ENCODE results near the gene CAPZA1. TPM values are rescaled to one million over a fixed set of nuclear protein-coding genes. Genes with fewer than 3 reads are reported as not detected.

CAPZA1 gene
- total RNA-seq, 1 donor from 2014 or later, result 121 TPM

DNA sequence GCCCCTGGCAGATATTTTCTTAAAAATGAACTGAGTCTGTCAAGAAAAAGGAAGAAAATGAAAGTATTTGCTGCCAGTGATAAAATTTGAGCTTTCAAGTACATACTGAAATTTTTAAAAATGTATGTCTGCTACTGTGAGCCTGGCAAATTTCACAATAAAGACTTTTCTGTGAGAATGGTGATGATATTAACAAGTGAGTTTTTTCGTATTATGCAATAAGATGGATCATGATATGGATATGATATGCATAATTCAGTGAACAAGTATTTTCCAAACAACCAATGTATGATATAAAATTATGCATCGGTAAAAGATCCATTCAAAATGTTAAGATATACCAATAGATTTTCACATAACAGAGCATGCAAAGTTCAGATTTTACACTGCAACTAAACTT is 16.6 kb upstream of the CAPZA1 start:
- Mint-ChIP-seq H3K36me3 (ENCODE audit: low read depth) (peaks cover 26% of the 10 kb centered on the region), H3K27ac (ENCODE audit: unreplicated experiment) (no peak overlapping the region), H3K4me3 (ENCODE audit: unreplicated experiment) (no peak overlapping the region), H3K9me3 (ENCODE audit: low read depth) (no peaks in the 10 kb centered on the region), H3K4me1 (ENCODE audit: low read depth) (no peaks in the 10 kb centered on the region), H3K27me3 (ENCODE audit: low read depth) (no peaks in the 10 kb centered on the region)
- DNase-seq (ENCODE audit: low spot score), result no peak
- TF ChIP-seq, protein P1, sequence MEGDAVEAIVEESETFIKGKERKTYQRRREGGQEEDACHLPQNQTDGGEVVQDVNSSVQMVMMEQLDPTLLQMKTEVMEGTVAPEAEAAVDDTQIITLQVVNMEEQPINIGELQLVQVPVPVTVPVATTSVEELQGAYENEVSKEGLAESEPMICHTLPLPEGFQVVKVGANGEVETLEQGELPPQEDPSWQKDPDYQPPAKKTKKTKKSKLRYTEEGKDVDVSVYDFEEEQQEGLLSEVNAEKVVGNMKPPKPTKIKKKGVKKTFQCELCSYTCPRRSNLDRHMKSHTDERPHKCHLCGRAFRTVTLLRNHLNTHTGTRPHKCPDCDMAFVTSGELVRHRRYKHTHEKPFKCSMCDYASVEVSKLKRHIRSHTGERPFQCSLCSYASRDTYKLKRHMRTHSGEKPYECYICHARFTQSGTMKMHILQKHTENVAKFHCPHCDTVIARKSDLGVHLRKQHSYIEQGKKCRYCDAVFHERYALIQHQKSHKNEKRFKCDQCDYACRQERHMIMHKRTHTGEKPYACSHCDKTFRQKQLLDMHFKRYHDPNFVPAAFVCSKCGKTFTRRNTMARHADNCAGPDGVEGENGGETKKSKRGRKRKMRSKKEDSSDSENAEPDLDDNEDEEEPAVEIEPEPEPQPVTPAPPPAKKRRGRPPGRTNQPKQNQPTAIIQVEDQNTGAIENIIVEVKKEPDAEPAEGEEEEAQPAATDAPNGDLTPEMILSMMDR (IDR thresholded peaks at IDR 0.05), result no peak

- no peak for DNase-seq (ENCODE audit: low spot score)
- TF ChIP-seq, protein P1 (IDR thresholded peaks at IDR 0.05), result no peak
- H3K9me3 Mint-ChIP-seq (ENCODE audit: low read depth), result no peaks in the 10 kb centered on the region
- H3K27me3 Mint-ChIP-seq (ENCODE audit: low read depth), result no peaks in the 10 kb centered on the region
- H3K27ac Mint-ChIP-seq (ENCODE audit: unreplicated experiment), result no peak overlapping the region
- no peaks in the 10 kb centered on the region for H3K4me1 Mint-ChIP-seq (ENCODE audit: low read depth)
- no peak overlapping the region for H3K4me3 Mint-ChIP-seq (ENCODE audit: unreplicated experiment)
- H3K36me3 Mint-ChIP-seq (ENCODE audit: low read depth), result peaks cover 26% of the 10 kb centered on the region
These were observed 16.1 kb upstream of the CAPZA1 start for GRCh38 chr1:112603541-112603940.

- Mint-ChIP-seq H3K4me3 (ENCODE audit: unreplicated experiment) (no peak overlapping the region), H3K9me3 (ENCODE audit: low read depth) (no peaks in the 10 kb centered on the region), H3K27ac (ENCODE audit: unreplicated experiment) (no peak overlapping the region), H3K36me3 (ENCODE audit: low read depth) (peaks cover 24% of the 10 kb centered on the region), H3K27me3 (ENCODE audit: low read depth) (no peaks in the 10 kb centered on the region), H3K4me1 (ENCODE audit: low read depth) (no peaks in the 10 kb centered on the region)
- TF ChIP-seq, protein P1 (IDR thresholded peaks at IDR 0.05), result no peak
- DNase-seq (ENCODE audit: low spot score), result no peak
These were observed 13.9 kb upstream of the CAPZA1 start for GRCh38 chr1:112605633-112606327.

DNA sequence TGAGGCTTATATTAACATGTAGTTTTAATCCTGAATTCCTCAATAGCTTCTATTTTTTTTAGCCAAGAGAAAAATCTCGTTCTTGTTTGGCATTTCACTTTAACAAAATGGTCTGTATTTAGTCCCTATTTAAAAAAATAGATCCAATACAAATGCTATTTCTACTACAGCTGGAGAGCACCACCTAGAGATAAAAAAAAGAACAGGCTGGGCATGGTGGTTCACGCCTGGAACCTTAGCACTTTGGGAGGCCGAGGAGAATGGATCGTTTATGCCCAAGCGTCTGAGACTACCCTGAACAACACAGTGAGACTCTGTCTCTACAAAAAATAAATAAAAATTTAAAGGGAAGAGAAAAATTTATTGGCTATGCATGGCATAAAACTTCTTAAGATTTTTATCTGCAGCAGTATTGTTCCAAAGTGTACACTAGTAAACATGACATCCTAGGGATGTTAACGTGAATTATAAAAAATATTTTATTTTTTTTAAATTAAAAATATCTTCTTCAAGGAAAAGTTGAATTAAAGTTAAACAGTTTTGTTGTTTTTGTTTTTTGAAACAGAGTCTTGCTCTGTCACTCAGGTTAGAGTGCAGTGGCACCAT is 5.1 kb upstream of the CAPZA1 start:
- H3K9me3 Mint-ChIP-seq (ENCODE audit: low read depth), result no peaks in the 10 kb centered on the region
- H3K27ac Mint-ChIP-seq (ENCODE audit: unreplicated experiment), result peak overlapping the region; percentile 79
- no peaks in the 10 kb centered on the region for H3K36me3 Mint-ChIP-seq (ENCODE audit: low read depth)
- H3K27me3 Mint-ChIP-seq (ENCODE audit: low read depth), result no peaks in the 10 kb centered on the region
- peaks cover 15% of the 10 kb centered on the region for H3K4me1 Mint-ChIP-seq (ENCODE audit: low read depth)
- DNase-seq (ENCODE audit: low spot score), result no peak
- no peak overlapping the region for H3K4me3 Mint-ChIP-seq (ENCODE audit: unreplicated experiment)
- TF ChIP-seq, protein P1 (IDR thresholded peaks at IDR 0.05), result peak; percentile 87

GRCh38 chr1:112618114-112618720 is 1.4 kb upstream of the CAPZA1 start:
- peaks cover 43% of the 10 kb centered on the region for H3K4me1 Mint-ChIP-seq (ENCODE audit: low read depth)
- TF ChIP-seq, protein P1 (IDR thresholded peaks at IDR 0.05), result no peak
- peak overlapping the region; percentile 99 for H3K27ac Mint-ChIP-seq (ENCODE audit: unreplicated experiment)
- H3K9me3 Mint-ChIP-seq (ENCODE audit: low read depth), result no peaks in the 10 kb centered on the region
- H3K4me3 Mint-ChIP-seq (ENCODE audit: unreplicated experiment), result peak overlapping the region; percentile 98
- H3K36me3 Mint-ChIP-seq (ENCODE audit: low read depth), result no peaks in the 10 kb centered on the region
- no peak for DNase-seq (ENCODE audit: low spot score)
- no peaks in the 10 kb centered on the region for H3K27me3 Mint-ChIP-seq (ENCODE audit: low read depth)

Data from chondrocyte (in vitro differentiated cells).